SK-N-SH (cell line): Measurements from ENCODE around the gene MAPK10. TPM values are rescaled to one million over a fixed set of nuclear protein-coding genes. Genes with fewer than 3 reads are reported as not detected.

Source experiments
- CTCF ChIA-PET: fragments of 300-600, 350-600 bp; formaldehyde crosslinking; extraction: SDS; loops from one replicate; lab custom pipeline; 2021; lab: Yijun Ruan, JAX
- POLR2A ChIA-PET: fragments of 350-600 bp; sonication (Branson Sonifier 250); formaldehyde crosslinking; extraction: SDS; loops from one replicate; lab custom pipeline; 2020; ENCODE audit warnings: antibody characterized with exemption, inconsistent platforms; lab: Yijun Ruan, JAX
- DNase-seq: peaks from one replicate; pipeline ENCODE4 v3.0.0; 2012
- H2AFZ ChIP-seq: fragments of 200-600 bp; sonication (generic); 2 replicates; pipeline ENCODE4 v1.8.1; 2016; ENCODE audit warnings: antibody characterized with exemption, mild to moderate bottlenecking, low read depth
- H3F3A ChIP-seq: fragments of 200-600 bp; sonication (generic); replicated peaks from 2 replicates; pipeline ENCODE3; 2016; ENCODE audit warnings: antibody characterized with exemption, mild to moderate bottlenecking; ENCODE audit not compliant: insufficient read depth
- H3K27ac ChIP-seq, 2 experiments: fragments of 200-500 bp in 1 of 2; fragments of 200-600 bp in 1 of 2; sonication (Bioruptor generic) in 1 of 2; sonication (generic), shearing (Covaris generic) in 1 of 2; 2 replicates each; pipeline versions ENCODE4 v1.5.1 to v1.6.1; 2014 to 2016; ENCODE audit warnings: low read depth in 2 of 2, inconsistent platforms in 1 of 2, low read length in 1 of 2, mild to moderate bottlenecking in 1 of 2, mixed read lengths in 1 of 2
- H3K27me3 ChIP-seq: fragments of 200-600 bp; sonication (generic), shearing (Covaris generic); 2 replicates; pipeline ENCODE4 v1.6.1; 2016; ENCODE audit warnings: mixed run types; ENCODE audit not compliant: insufficient read depth
- H3K36me3 ChIP-seq, 2 experiments: fragments of 200-500 bp in 1 of 2; fragments of 200-600 bp in 1 of 2; sonication (Bioruptor generic) in 1 of 2; sonication (generic) in 1 of 2; replicated peaks in 1 of 2; 2 replicates each; pipeline versions ENCODE3 to v1.5.1; 2014 to 2016; ENCODE audit warnings: low read length in 1 of 2, mild to moderate bottlenecking in 1 of 2; ENCODE audit not compliant: insufficient read depth in 2 of 2, control insufficient read depth in 1 of 2
- H3K4me1 ChIP-seq, 2 experiments: fragments of 200-500 bp in 1 of 2; fragments of 200-600 bp in 1 of 2; sonication (Bioruptor generic) in 1 of 2; sonication (generic), shearing (Covaris generic) in 1 of 2; 2 replicates each; pipeline versions ENCODE4 v1.5.1 to v1.6.1; 2014 to 2016; ENCODE audit warnings: low read depth in 1 of 2, low read length in 1 of 2, mixed run types in 1 of 2; ENCODE audit not compliant: insufficient read depth in 2 of 2, control insufficient read depth in 1 of 2
- H3K4me2 ChIP-seq: fragments of 200-600 bp; sonication (generic), shearing (Covaris generic); 2 replicates; pipeline ENCODE4 v1.6.1; 2017; ENCODE audit warnings: mixed run types
- H3K4me3 ChIP-seq, 2 experiments: fragments of 200-500 bp in 1 of 2; fragments of 200-600 bp in 1 of 2; sonication (Bioruptor generic) in 1 of 2; sonication (generic), shearing (Covaris generic) in 1 of 2; 2 replicates each; pipeline versions ENCODE4 v1.5.1 to v1.8.1; 2014 to 2016; ENCODE audit warnings: low read depth in 2 of 2, inconsistent platforms in 1 of 2, low read length in 1 of 2, mild to moderate bottlenecking in 1 of 2, mixed read lengths in 1 of 2, moderate library complexity in 1 of 2
- H3K79me2 ChIP-seq: fragments of 200-600 bp; sonication (generic); 2 replicates; pipeline ENCODE4 v1.8.1; 2017; ENCODE audit warnings: mild to moderate bottlenecking; ENCODE audit not compliant: insufficient read depth
- H3K9ac ChIP-seq: fragments of 200-600 bp; sonication (generic); 2 replicates; pipeline ENCODE4 v1.6.1; 2017; ENCODE audit warnings: mixed run types
- H3K9me2 ChIP-seq: fragments of 200-600 bp; sonication (generic); 2 replicates; pipeline ENCODE4 v1.6.1; 2017; ENCODE audit warnings: mixed run types
- H3K9me3 ChIP-seq: fragments of 200-600 bp; sonication (generic); 2 replicates; pipeline ENCODE4 v1.6.1; 2017; ENCODE audit warnings: mixed run types, mild to moderate bottlenecking, moderate library complexity
- H4K20me1 ChIP-seq: fragments of 200-600 bp; sonication (generic); 2 replicates; pipeline ENCODE4 v1.6.1; 2017; ENCODE audit warnings: mild to moderate bottlenecking, mixed run types; ENCODE audit not compliant: insufficient read depth
- CHD2 ChIP-seq: fragments of 150-350 bp; IDR thresholded peaks from 2 replicates; pipeline ENCODE4 v1.6.1; 2018; ENCODE audit warnings: low read length; ENCODE audit not compliant: partially characterized antibody
- ELF1 ChIP-seq: IDR thresholded peaks from 2 replicates; pipeline ENCODE4 v1.4.0; 2012
- FOSL2 ChIP-seq: IDR thresholded peaks from 2 replicates; pipeline ENCODE4 v1.4.0; 2012; ENCODE audit warnings: low read depth, mild to moderate bottlenecking, moderate library complexity, borderline replicate concordance
- FOXM1 ChIP-seq: IDR thresholded peaks from 2 replicates; pipeline ENCODE4 v1.4.0; 2012; ENCODE audit warnings: low read depth, mild to moderate bottlenecking
- GATA2 ChIP-seq: sonication (generic); formaldehyde crosslinking; IDR thresholded peaks from 2 replicates; pipeline ENCODE4 v1.5.0; 2020; ENCODE audit warnings: mild to moderate bottlenecking, missing genetic modification reagents
- MEF2A ChIP-seq: IDR thresholded peaks from 2 replicates; pipeline ENCODE4 v1.4.0; 2012; ENCODE audit warnings: low read depth, borderline replicate concordance
- MXI1 ChIP-seq: IDR thresholded peaks from 2 replicates; pipeline ENCODE4 v1.6.1; 2012; ENCODE audit warnings: mild to moderate bottlenecking, low read depth, low read length, improper control_type of control experiment
- POLR2AphosphoS5 ChIP-seq: IDR thresholded peaks from 2 replicates; pipeline ENCODE4 v1.6.1; 2012; ENCODE audit warnings: low read depth, low read length
- RAD21 ChIP-seq: IDR thresholded peaks from 2 replicates; pipeline ENCODE4 v1.6.1; 2012; ENCODE audit warnings: mild to moderate bottlenecking, low read length
- RCOR1 ChIP-seq: fragments of 150-350 bp; IDR thresholded peaks from 2 replicates; pipeline ENCODE4 v1.6.1; 2017; ENCODE audit warnings: antibody characterized with exemption, low read length
- RFX5 ChIP-seq: IDR thresholded peaks from 2 replicates; pipeline ENCODE4 v1.6.1; 2012; ENCODE audit warnings: mild to moderate bottlenecking, improper control_type of control experiment, low read length
- SMC3 ChIP-seq: IDR thresholded peaks from 2 replicates; pipeline ENCODE4 v1.6.1; 2012; ENCODE audit warnings: low read depth, low read length, improper control_type of control experiment
- TAF1 ChIP-seq: IDR thresholded peaks from 2 replicates; pipeline ENCODE4 v1.6.1; 2012; ENCODE audit warnings: low read depth, mild to moderate bottlenecking, low read length, moderate library complexity, borderline replicate concordance
- USF2 ChIP-seq: fragments of 150-350 bp; IDR thresholded peaks from 2 replicates; pipeline ENCODE4 v1.6.1; 2017; ENCODE audit warnings: antibody characterized with exemption, low read length, low read depth, borderline replicate concordance
- WGBS: methylation state at CpG from one replicate; pipeline ENCODE4 v1.1.6; 2017; ENCODE audit warnings: low lambda C conversion rate; 5-methylcytosine and 5-hydroxymethylcytosine counted together
- polyA plus RNA-seq, 3 experiments: library from polyadenylated mRNA; depleted of rRNA; stranded (reverse); fragments of >200 nt; gene quantifications; 2 replicates each; pipeline ENCODE4 v1.2.3, GENCODE V29; 2012
- TF ChIP-seq, protein P1 (sequence below): IDR thresholded peaks from 2 replicates; pipeline ENCODE4 v1.6.1; 2012; ENCODE audit warnings: mild to moderate bottlenecking, low read depth, low read length, moderate library complexity
- TF ChIP-seq, protein P2 (sequence below): IDR thresholded peaks from 2 replicates; pipeline ENCODE4 v1.4.0; 2012; ENCODE audit warnings: low read depth, borderline replicate concordance
- TF ChIP-seq, protein P3 (sequence below): IDR thresholded peaks from 2 replicates; pipeline ENCODE4 v1.4.0; 2012; ENCODE audit warnings: low read depth
- TF ChIP-seq, protein P4 (sequence below): IDR thresholded peaks from 2 replicates; pipeline ENCODE4 v1.4.0; 2012; ENCODE audit warnings: low read depth, borderline replicate concordance

MAPK10 gene
- polyA plus RNA-seq, 1 of the 3 experiments (the other 2 are of a cell fraction): 8.1 TPM

- CTCF ChIA-PET: interaction anchor here (0.8 to 1.2 kb wide), 3 partner anchors 16 to 218 kb away, joined by 3 to 4 read pairs (median 3); no protein-coding TSS in a partner anchor
- POLR2A ChIA-PET: no interaction called here
Measured at GRCh38 chr4:86014599-86014998, 345.3 kb downstream of the MAPK10 start.

More at GRCh38 chr4:86014599-86014998, 345.3 kb downstream of the MAPK10 start:
- Histone ChIP-seq H3F3A (peaks cover 6% of the 10 kb centered on the region), H3K9ac (no peak overlapping the region), H3K4me3 (no peak overlapping the region), H3K4me1 (peaks cover 0 to 2% of the 10 kb centered on the region in 2 experiments; a peak in 3 of 4 replicates), H3K36me3 (no peaks in the 10 kb centered on the region), H2AFZ (no peak overlapping the region), H3K27ac (no peak overlapping the region), H3K9me2 (no peaks in the 10 kb centered on the region), H3K79me2 (no peaks in the 10 kb centered on the region), H3K9me3 (no peaks in the 10 kb centered on the region), H3K27me3 (no peaks in the 10 kb centered on the region), H4K20me1 (no peaks in the 10 kb centered on the region), H3K4me2 (no peak overlapping the region)
- 92% methylated on average over 5 of the region's 5 CpGs for WGBS
- DNase-seq: no peak
- TF ChIP-seq, protein P1, sequence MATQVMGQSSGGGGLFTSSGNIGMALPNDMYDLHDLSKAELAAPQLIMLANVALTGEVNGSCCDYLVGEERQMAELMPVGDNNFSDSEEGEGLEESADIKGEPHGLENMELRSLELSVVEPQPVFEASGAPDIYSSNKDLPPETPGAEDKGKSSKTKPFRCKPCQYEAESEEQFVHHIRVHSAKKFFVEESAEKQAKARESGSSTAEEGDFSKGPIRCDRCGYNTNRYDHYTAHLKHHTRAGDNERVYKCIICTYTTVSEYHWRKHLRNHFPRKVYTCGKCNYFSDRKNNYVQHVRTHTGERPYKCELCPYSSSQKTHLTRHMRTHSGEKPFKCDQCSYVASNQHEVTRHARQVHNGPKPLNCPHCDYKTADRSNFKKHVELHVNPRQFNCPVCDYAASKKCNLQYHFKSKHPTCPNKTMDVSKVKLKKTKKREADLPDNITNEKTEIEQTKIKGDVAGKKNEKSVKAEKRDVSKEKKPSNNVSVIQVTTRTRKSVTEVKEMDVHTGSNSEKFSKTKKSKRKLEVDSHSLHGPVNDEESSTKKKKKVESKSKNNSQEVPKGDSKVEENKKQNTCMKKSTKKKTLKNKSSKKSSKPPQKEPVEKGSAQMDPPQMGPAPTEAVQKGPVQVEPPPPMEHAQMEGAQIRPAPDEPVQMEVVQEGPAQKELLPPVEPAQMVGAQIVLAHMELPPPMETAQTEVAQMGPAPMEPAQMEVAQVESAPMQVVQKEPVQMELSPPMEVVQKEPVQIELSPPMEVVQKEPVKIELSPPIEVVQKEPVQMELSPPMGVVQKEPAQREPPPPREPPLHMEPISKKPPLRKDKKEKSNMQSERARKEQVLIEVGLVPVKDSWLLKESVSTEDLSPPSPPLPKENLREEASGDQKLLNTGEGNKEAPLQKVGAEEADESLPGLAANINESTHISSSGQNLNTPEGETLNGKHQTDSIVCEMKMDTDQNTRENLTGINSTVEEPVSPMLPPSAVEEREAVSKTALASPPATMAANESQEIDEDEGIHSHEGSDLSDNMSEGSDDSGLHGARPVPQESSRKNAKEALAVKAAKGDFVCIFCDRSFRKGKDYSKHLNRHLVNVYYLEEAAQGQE: no peak
- TF ChIP-seq FOXM1 (no peak), RAD21 (no peak), RCOR1 (no peak), TAF1 (no peak), MEF2A (no peak), MXI1 (no peak), RFX5 (no peak), ELF1 (no peak), USF2 (no peak), SMC3 (no peak), FOSL2 (no peak), GATA2 (CRISPR knock-in tag) (no peak), POLR2AphosphoS5 (no peak), CHD2 (no peak)
- TF ChIP-seq, protein P2, sequence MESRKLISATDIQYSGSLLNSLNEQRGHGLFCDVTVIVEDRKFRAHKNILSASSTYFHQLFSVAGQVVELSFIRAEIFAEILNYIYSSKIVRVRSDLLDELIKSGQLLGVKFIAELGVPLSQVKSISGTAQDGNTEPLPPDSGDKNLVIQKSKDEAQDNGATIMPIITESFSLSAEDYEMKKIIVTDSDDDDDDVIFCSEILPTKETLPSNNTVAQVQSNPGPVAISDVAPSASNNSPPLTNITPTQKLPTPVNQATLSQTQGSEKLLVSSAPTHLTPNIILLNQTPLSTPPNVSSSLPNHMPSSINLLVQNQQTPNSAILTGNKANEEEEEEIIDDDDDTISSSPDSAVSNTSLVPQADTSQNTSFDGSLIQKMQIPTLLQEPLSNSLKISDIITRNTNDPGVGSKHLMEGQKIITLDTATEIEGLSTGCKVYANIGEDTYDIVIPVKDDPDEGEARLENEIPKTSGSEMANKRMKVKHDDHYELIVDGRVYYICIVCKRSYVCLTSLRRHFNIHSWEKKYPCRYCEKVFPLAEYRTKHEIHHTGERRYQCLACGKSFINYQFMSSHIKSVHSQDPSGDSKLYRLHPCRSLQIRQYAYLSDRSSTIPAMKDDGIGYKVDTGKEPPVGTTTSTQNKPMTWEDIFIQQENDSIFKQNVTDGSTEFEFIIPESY: no peak
- TF ChIP-seq, protein P3, sequence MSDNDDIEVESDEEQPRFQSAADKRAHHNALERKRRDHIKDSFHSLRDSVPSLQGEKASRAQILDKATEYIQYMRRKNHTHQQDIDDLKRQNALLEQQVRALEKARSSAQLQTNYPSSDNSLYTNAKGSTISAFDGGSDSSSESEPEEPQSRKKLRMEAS: no peak
- TF ChIP-seq, protein P4, sequence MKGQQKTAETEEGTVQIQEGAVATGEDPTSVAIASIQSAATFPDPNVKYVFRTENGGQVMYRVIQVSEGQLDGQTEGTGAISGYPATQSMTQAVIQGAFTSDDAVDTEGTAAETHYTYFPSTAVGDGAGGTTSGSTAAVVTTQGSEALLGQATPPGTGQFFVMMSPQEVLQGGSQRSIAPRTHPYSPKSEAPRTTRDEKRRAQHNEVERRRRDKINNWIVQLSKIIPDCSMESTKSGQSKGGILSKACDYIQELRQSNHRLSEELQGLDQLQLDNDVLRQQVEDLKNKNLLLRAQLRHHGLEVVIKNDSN: no peak
